Bronchial epithelial cell (primary cell): ENCODE data around the gene IL23R. TPM values are rescaled to one million over a fixed set of nuclear protein-coding genes. Genes with fewer than 3 reads are reported as not detected.

ENCODE experiments used
- DNase-seq: peaks from one replicate; pipeline ENCODE4 v3.0.0-alpha.2; 2010; ENCODE audit warnings: low read depth
- FAIRE-seq: peaks from 2 replicates; lab custom pipeline; 2011; peaks lifted over from hg19 to GRCh38; lab: Jason Lieb, UNC
- H3K27me3 ChIP-seq: 2 replicates; pipeline ENCODE4 v1.5.1; 2011; ENCODE audit warnings: low read length; ENCODE audit not compliant: control insufficient read depth, insufficient read depth
- H3K36me3 ChIP-seq: 2 replicates; pipeline ENCODE4 v1.5.1; 2011; ENCODE audit warnings: low read length; ENCODE audit not compliant: control insufficient read depth, insufficient read depth
- H3K4me3 ChIP-seq: 2 replicates; pipeline ENCODE4 v1.5.1; 2011; ENCODE audit warnings: mild to moderate bottlenecking, low read depth, low read length, control low read depth
- total RNA-seq: library from RNA; depleted of rRNA; stranded (reverse); fragments of >200 nt; gene quantifications from 2 replicates; pipeline ENCODE4 v1.2.1, GENCODE V29; 2014
- TF ChIP-seq, protein P1 (sequence below): IDR thresholded peaks from 2 replicates; pipeline ENCODE4 v1.5.1; 2011; ENCODE audit warnings: mild to moderate bottlenecking, moderate library complexity, low read length, control low read depth, inconsistent platforms; ENCODE audit not compliant: insufficient read depth, severe bottlenecking

IL23R gene
- total RNA-seq, 1 donor from 2014 or later = not detected

DNA sequence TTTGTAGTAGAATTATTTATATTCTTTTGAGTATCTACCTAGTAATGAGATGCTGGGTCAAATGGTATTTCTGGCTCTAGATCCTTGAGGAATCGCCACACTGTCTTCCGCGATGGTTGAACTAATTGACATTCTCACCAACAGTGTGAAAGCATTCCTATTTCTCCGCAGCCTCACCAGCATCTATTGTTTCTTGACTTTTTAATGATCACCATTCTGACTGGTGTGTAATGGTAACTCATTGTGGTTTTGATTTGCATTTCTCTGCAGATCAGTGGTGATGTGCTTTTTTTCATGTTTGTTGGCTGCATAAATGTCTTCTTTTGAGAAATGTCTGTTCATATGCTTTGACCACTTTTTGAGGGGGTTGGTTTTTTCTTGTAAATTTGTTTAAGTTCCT, 15.3 kb upstream of the IL23R start:
- Histone ChIP-seq H3K27me3 (no peaks in the 10 kb centered on the region), H3K36me3 (no peaks in the 10 kb centered on the region), H3K4me3 (no peak overlapping the region)
- TF ChIP-seq, protein P1, sequence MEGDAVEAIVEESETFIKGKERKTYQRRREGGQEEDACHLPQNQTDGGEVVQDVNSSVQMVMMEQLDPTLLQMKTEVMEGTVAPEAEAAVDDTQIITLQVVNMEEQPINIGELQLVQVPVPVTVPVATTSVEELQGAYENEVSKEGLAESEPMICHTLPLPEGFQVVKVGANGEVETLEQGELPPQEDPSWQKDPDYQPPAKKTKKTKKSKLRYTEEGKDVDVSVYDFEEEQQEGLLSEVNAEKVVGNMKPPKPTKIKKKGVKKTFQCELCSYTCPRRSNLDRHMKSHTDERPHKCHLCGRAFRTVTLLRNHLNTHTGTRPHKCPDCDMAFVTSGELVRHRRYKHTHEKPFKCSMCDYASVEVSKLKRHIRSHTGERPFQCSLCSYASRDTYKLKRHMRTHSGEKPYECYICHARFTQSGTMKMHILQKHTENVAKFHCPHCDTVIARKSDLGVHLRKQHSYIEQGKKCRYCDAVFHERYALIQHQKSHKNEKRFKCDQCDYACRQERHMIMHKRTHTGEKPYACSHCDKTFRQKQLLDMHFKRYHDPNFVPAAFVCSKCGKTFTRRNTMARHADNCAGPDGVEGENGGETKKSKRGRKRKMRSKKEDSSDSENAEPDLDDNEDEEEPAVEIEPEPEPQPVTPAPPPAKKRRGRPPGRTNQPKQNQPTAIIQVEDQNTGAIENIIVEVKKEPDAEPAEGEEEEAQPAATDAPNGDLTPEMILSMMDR = no peak
- no peak for FAIRE-seq
- no peak for DNase-seq

- FAIRE-seq (no peak), DNase-seq (no peak)
- Histone ChIP-seq H3K27me3 (no peaks in the 10 kb centered on the region), H3K4me3 (no peak overlapping the region), H3K36me3 (no peaks in the 10 kb centered on the region)
- TF ChIP-seq, protein P1 = no peak
Measured at GRCh38 chr1:67158401-67158800, 7.9 kb upstream of the IL23R start.

GRCh38 chr1:67159233-67159632, 7.0 kb upstream of the IL23R start:
- DNase-seq (peak; percentile 95), FAIRE-seq (no peak)
- H3K27me3 ChIP-seq = no peaks in the 10 kb centered on the region
- no peaks in the 10 kb centered on the region for H3K36me3 ChIP-seq
- TF ChIP-seq, protein P1 = no peak
- H3K4me3 ChIP-seq = no peak overlapping the region

DNA sequence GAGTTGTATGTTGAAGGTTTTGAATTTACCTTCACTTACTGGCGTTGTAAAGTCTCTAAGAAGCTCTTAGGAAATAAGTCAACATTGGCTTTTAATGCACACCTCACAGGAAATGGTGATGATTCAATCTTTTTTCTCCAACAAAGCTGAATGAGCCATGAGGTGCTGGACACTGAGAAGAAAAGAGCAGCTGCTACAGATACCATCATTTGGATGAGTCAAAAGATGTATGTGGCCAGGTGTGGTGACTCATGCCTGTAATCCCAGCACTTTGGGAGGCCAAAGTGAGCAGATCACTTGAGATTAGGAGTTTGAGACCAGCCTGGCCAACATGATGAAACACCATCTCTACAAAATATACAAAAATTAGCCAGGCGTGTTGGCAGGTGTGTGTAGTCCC, 3.3 kb upstream of the IL23R start:
- no peaks in the 10 kb centered on the region for H3K27me3 ChIP-seq
- DNase-seq (peak; percentile 100), FAIRE-seq (peak; percentile 98)
- H3K4me3 ChIP-seq = no peak overlapping the region
- TF ChIP-seq, protein P1 = no peak
- no peaks in the 10 kb centered on the region for H3K36me3 ChIP-seq

DNA sequence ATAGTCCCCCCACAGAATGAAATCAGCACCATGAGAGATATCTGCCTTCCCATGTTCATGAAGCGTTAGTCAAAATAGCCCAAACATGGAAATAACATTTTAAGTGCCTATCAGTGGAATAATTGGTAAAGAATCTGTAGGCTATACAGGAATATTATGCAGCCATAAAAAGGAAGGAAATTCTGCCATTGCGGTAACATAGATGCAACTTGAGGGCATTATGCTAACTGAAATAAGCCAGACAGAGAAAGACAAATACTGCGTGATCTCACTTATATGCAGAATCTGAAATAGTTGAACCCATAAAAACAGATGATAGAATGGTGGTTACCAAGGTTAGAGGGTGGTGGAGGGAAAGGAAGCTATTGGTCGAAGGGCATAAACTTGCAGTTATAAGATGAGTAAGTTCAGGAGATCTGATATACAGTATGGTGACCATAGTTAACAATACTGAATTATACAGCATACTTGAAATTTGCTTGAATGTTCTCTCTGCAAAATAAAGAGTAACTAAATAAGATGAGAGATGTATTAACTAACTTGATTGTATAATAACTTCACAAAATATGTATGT, 699 bp upstream of the IL23R start:
- Histone ChIP-seq H3K27me3 (no peaks in the 10 kb centered on the region), H3K4me3 (no peak overlapping the region), H3K36me3 (no peaks in the 10 kb centered on the region)
- TF ChIP-seq, protein P1 = no peak
- no peak for FAIRE-seq
- no peak for DNase-seq

DNA sequence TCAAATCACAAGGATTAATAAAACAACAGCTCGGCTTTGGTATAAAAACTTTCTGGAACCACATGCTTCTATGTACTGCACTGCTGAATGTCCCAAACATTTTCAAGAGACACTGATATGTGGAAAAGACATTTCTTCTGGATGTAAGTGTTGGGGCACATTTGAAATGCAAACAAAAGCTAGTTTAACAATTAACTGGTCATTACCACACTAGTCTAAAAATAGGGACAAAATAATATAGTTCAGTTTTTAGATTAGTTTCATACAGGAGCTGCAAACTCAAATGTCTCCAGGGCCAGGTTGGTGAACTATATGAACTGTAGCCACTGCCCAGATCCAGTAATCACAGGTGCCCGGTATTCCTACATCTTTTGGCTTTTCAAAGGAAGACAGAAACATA, 3.2 kb downstream of the IL23R start:
- H3K4me3 ChIP-seq = no peak overlapping the region
- no peaks in the 10 kb centered on the region for H3K27me3 ChIP-seq
- FAIRE-seq (no peak), DNase-seq (no peak)
- no peaks in the 10 kb centered on the region for H3K36me3 ChIP-seq
- TF ChIP-seq, protein P1 = no peak
